ENCODE results near the gene PTPRS.

DNA sequence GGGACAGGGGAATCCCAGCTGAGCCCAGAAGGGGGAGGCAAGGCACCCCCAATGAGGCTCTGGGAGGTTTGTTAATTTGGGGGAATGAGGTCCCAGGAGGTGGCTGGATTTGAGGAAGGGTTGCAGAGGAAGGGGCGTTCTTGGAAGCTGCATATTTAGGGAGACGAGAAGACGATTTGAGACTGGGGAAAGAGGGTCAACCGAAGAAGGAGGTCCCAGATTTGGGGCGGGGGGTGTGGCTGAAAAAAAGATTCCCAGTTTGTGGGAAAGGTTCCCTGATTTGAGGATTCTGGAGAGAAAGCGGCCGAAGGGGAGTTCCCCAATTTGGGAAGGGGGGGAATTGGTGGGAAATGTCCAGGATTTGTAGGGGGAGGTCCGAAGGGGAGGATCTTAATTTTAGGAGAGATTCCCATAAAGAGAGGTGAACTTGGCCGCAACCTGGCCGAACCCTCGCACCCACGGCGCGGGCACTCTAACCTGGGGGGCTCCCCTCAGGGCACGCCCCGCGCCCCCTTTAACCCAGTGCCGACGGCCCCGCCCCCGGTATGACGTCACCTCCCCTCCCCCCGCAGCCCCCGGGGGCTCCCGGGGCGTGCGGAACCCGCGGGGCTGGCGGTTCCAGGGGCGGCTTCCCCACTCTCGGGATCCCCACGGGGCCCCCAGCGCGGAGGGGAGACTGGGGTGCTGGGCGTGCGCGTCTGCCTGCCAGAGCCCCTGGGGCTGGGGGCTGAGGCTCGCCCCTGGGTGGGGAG lies 1.2 kb downstream of the PTPRS start:
- TF ChIP-seq, protein P1, sequence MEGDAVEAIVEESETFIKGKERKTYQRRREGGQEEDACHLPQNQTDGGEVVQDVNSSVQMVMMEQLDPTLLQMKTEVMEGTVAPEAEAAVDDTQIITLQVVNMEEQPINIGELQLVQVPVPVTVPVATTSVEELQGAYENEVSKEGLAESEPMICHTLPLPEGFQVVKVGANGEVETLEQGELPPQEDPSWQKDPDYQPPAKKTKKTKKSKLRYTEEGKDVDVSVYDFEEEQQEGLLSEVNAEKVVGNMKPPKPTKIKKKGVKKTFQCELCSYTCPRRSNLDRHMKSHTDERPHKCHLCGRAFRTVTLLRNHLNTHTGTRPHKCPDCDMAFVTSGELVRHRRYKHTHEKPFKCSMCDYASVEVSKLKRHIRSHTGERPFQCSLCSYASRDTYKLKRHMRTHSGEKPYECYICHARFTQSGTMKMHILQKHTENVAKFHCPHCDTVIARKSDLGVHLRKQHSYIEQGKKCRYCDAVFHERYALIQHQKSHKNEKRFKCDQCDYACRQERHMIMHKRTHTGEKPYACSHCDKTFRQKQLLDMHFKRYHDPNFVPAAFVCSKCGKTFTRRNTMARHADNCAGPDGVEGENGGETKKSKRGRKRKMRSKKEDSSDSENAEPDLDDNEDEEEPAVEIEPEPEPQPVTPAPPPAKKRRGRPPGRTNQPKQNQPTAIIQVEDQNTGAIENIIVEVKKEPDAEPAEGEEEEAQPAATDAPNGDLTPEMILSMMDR (optimal IDR thresholded peaks at IDR 0.05 in 1 of 3, IDR thresholded peaks at IDR 0.05 in 1 of 3, conservative IDR thresholded peaks at IDR 0.05 in 1 of 3; ENCODE audit: extremely low read depth in 1 of 3, insufficient read depth in 2 of 3, low read length in 3 of 3) = no peak
- peak; percentile 88 for TF ChIP-seq EZH2 (IDR thresholded peaks at IDR 0.05; ENCODE audit: low read length)

Data from keratinocyte (primary cell).